Esophagus muscularis mucosa (tissue), 3 donors: ENCODE results near the gene SERPINA12.

Experiments used
- POLR2A ChIP-seq: fragments of 450-650 bp; IDR thresholded peaks from one replicate; pipeline ENCODE4 v1.6.1; 2017; ENCODE audit warnings: antibody characterized with exemption, moderate library complexity, mild to moderate bottlenecking, low read depth
- POLR2AphosphoS5 ChIP-seq, 2 donors: sonication (generic); formaldehyde crosslinking; IDR thresholded peaks; one replicate each; pipeline ENCODE4 v1.6.1; 2017; ENCODE audit warnings: antibody characterized with exemption in 2 of 2
- TF ChIP-seq, protein P1 (sequence below), 3 experiments: fragments of 200-600 bp in 2 of 3; fragments of 450-650 bp in 1 of 3; sonication (generic) in 2 of 3; IDR thresholded peaks; one replicate each; pipeline ENCODE4 v1.5.1; 2017 to 2019; ENCODE audit warnings: antibody characterized with exemption in 3 of 3, mild to moderate bottlenecking in 2 of 3, moderate library complexity in 1 of 3

DNA sequence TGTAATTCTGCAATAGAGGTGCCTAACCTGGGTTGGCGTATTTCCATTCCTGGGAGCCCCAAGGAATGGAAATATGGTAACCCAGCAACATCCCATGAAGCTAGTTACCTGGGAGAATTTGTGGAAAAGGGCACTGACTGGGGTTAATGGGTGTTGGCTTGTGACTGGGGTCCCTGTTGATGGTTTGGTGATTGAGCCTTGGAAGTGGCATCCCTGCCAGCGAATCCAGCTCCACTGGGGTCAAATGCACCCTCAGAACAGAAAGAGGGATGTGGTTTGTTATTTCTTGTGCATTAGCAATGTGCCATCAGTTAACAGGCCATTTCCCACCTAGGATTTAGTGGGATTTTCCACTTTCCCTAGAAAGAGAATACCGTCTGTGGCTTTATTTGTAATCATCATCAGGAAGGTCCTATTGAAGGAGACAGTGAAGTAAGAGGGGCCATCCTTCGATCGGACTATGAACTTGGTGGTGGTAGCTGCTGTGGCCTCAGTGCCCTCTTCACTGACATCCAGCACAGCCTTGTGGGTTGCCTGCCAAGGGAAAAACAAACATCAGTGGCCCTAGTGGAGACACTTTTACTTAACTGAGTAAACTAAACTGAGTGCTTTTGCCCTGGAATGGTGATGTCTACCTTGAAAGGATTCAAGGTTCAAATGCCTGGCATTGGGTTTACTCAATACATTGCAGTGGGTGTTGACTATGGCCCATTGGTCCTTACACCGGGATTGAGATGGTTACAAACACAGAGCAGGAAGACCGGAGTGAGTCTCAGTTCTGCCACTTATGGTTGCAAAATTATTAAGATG lies 46.3 kb downstream of the SERPINA12 start:
- TF ChIP-seq, protein P1, sequence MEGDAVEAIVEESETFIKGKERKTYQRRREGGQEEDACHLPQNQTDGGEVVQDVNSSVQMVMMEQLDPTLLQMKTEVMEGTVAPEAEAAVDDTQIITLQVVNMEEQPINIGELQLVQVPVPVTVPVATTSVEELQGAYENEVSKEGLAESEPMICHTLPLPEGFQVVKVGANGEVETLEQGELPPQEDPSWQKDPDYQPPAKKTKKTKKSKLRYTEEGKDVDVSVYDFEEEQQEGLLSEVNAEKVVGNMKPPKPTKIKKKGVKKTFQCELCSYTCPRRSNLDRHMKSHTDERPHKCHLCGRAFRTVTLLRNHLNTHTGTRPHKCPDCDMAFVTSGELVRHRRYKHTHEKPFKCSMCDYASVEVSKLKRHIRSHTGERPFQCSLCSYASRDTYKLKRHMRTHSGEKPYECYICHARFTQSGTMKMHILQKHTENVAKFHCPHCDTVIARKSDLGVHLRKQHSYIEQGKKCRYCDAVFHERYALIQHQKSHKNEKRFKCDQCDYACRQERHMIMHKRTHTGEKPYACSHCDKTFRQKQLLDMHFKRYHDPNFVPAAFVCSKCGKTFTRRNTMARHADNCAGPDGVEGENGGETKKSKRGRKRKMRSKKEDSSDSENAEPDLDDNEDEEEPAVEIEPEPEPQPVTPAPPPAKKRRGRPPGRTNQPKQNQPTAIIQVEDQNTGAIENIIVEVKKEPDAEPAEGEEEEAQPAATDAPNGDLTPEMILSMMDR (IDR thresholded peaks at IDR 0.05), result no peak
- TF ChIP-seq POLR2AphosphoS5 (IDR thresholded peaks at IDR 0.05) (no peak), POLR2A (no peak)
